Sigmoid colon (tissue), 7 donors: ENCODE measurements around the gene UNC13C. TPM values are rescaled to one million over a fixed set of nuclear protein-coding genes. Genes with fewer than 3 reads are reported as not detected.

Experiments
- DNase-seq: peaks from one replicate; pipeline ENCODE4 v3.0.0-alpha.2; 2019
- H3K27ac ChIP-seq, 4 donors: fragments of 200-600 bp; sonication (generic); one replicate each; pipeline ENCODE4 v1.5.1; 2016 to 2019; ENCODE audit warnings: mild to moderate bottlenecking in 1 of 4
- H3K27me3 ChIP-seq, 3 donors: fragments of 200-600 bp; sonication (generic); one replicate each; pipeline ENCODE4 v1.5.1; 2019; ENCODE audit warnings: mild to moderate bottlenecking in 1 of 3
- H3K36me3 ChIP-seq, 4 donors: fragments of 200-600 bp; sonication (generic); one replicate each; pipeline ENCODE4 v1.5.1; 2016 to 2019
- H3K4me1 ChIP-seq, 4 donors: fragments of 200-600 bp; sonication (generic); one replicate each; pipeline ENCODE4 v1.5.1; 2017 to 2019
- H3K4me3 ChIP-seq, 4 donors: fragments of 200-600 bp; sonication (generic); one replicate each; pipeline ENCODE4 v1.5.1; 2017 to 2019; ENCODE audit warnings: mild to moderate bottlenecking in 2 of 4, moderate library complexity in 1 of 4
- H3K9me3 ChIP-seq, 4 donors: fragments of 200-600 bp in 3 of 4; sonication (generic) in 3 of 4; one replicate each; pipeline versions ENCODE4 v1.5.1 to v1.6.1; 2013 to 2019
- EP300 ChIP-seq, 4 donors: sonication (generic); formaldehyde crosslinking; IDR thresholded peaks; one replicate each; pipeline ENCODE4 v1.6.1; 2017; ENCODE audit warnings: antibody characterized with exemption in 4 of 4
- POLR2A ChIP-seq, 2 donors: fragments of 450-650 bp; IDR thresholded peaks; one replicate each; pipeline ENCODE4 v1.6.1; 2016; ENCODE audit warnings: antibody characterized with exemption in 2 of 2, mild to moderate bottlenecking in 2 of 2, moderate library complexity in 2 of 2
- POLR2AphosphoS5 ChIP-seq, 4 donors: sonication (generic); formaldehyde crosslinking; IDR thresholded peaks; one replicate each; pipeline ENCODE4 v1.6.1; 2017; ENCODE audit warnings: antibody characterized with exemption in 4 of 4
- WGBS, 2 donors: extraction: QIAGEN DNeasy Blood & Tissue Kit; methylation state at CpG; one replicate each; pipeline ENCODE4 v1.1.7; 2013; 5-methylcytosine and 5-hydroxymethylcytosine counted together
- intact Hi-C: fragments of 100-400 bp; cut with DNase I; formaldehyde crosslinking; loops from one replicate; pipeline ENCODE4 v1.15.1; 2023
- polyA plus RNA-seq, 3 donors: library from polyadenylated mRNA; stranded (reverse); fragments of 200-250 nt; gene quantifications; one replicate each; pipeline ENCODE4 v1.2.3, GENCODE V29; 2013
- total RNA-seq, 4 donors: library from RNA; depleted of rRNA; stranded (reverse); fragments of >200 nt; gene quantifications; one replicate each; pipeline ENCODE4 v1.1.0, GENCODE V29; 2016
- TF ChIP-seq, protein P1 (sequence below), 4 experiments: fragments of 450-650 bp in 3 of 4; fragments of 200-600 bp in 1 of 4; IDR thresholded peaks; one replicate each; pipeline ENCODE4 v1.5.1; 2016 to 2019; ENCODE audit warnings: antibody characterized with exemption in 4 of 4, mild to moderate bottlenecking in 3 of 4, moderate library complexity in 2 of 4
- donor health status: healthy with polysubstance abuse.
- donor health status: Bipolar disorder and iron deficiency.
- donor health status: healthy.

UNC13C gene
- total and polyA plus RNA-seq, 7 donors, result under 0.01 to 1.7 (median 1.3) TPM; not detected in 1

- WGBS, 2 donors, result 59 to 64% methylated on average over 2 of the region's 2 CpGs
Observed at GRCh38 chr15:54605043-54605442, 626.8 kb downstream of the UNC13C start.

DNA sequence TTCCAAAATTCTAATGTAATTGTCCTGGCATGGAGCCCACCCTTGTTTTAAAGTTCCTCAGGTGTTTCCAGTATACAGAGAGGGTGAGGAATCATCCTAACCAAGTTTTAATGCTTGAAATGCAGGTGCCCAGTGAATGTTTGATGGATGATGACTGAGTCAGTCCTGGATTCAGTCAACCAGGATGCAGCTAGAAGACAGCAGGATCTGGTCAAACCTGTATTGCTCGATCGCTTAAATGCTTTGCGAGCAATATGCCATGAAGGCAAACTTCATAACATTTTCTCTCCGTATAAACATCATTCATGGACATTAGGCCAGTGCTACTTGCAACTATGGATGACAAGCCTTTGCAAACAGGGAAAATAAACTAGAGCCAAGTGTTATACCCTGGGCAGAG is 627.3 kb downstream of the UNC13C start:
- 72 to 83% methylated on average over 4 of the region's 4 CpGs for WGBS, 2 donors
- H3K36me3 ChIP-seq, result no peaks in the 10 kb centered on the region
- TF ChIP-seq POLR2AphosphoS5 (IDR thresholded peaks at IDR 0.05) (no peak), POLR2A (IDR thresholded peaks at IDR 0.05) (no peak), EP300 (IDR thresholded peaks at IDR 0.05) (no peak)
- TF ChIP-seq, protein P1, sequence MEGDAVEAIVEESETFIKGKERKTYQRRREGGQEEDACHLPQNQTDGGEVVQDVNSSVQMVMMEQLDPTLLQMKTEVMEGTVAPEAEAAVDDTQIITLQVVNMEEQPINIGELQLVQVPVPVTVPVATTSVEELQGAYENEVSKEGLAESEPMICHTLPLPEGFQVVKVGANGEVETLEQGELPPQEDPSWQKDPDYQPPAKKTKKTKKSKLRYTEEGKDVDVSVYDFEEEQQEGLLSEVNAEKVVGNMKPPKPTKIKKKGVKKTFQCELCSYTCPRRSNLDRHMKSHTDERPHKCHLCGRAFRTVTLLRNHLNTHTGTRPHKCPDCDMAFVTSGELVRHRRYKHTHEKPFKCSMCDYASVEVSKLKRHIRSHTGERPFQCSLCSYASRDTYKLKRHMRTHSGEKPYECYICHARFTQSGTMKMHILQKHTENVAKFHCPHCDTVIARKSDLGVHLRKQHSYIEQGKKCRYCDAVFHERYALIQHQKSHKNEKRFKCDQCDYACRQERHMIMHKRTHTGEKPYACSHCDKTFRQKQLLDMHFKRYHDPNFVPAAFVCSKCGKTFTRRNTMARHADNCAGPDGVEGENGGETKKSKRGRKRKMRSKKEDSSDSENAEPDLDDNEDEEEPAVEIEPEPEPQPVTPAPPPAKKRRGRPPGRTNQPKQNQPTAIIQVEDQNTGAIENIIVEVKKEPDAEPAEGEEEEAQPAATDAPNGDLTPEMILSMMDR (IDR thresholded peaks at IDR 0.05), result no peak
- H3K4me1 ChIP-seq, result no peaks in the 10 kb centered on the region
- H3K27me3 ChIP-seq, result no peaks in the 10 kb centered on the region
- intact Hi-C loops, result no loop called here
- H3K9me3 ChIP-seq, result no peaks in the 10 kb centered on the region
- no peak for DNase-seq
- H3K4me3 ChIP-seq, result no peak overlapping the region
- H3K27ac ChIP-seq, result no peak overlapping the region

More at GRCh38 chr15:54605043-54605442, 626.8 kb downstream of the UNC13C start:
- no peak for DNase-seq
- intact Hi-C loops, result no loop called here
- TF ChIP-seq, protein P1 (IDR thresholded peaks at IDR 0.05), result no peak
- no peak for TF ChIP-seq EP300 (IDR thresholded peaks at IDR 0.05)
- TF ChIP-seq POLR2A (IDR thresholded peaks at IDR 0.05), result no peak
- no peak for TF ChIP-seq POLR2AphosphoS5 (IDR thresholded peaks at IDR 0.05)
- Histone ChIP-seq H3K9me3 (no peaks in the 10 kb centered on the region), H3K4me3 (no peak overlapping the region), H3K27me3 (no peaks in the 10 kb centered on the region), H3K27ac (no peak overlapping the region), H3K36me3 (no peaks in the 10 kb centered on the region), H3K4me1 (no peaks in the 10 kb centered on the region)

DNA sequence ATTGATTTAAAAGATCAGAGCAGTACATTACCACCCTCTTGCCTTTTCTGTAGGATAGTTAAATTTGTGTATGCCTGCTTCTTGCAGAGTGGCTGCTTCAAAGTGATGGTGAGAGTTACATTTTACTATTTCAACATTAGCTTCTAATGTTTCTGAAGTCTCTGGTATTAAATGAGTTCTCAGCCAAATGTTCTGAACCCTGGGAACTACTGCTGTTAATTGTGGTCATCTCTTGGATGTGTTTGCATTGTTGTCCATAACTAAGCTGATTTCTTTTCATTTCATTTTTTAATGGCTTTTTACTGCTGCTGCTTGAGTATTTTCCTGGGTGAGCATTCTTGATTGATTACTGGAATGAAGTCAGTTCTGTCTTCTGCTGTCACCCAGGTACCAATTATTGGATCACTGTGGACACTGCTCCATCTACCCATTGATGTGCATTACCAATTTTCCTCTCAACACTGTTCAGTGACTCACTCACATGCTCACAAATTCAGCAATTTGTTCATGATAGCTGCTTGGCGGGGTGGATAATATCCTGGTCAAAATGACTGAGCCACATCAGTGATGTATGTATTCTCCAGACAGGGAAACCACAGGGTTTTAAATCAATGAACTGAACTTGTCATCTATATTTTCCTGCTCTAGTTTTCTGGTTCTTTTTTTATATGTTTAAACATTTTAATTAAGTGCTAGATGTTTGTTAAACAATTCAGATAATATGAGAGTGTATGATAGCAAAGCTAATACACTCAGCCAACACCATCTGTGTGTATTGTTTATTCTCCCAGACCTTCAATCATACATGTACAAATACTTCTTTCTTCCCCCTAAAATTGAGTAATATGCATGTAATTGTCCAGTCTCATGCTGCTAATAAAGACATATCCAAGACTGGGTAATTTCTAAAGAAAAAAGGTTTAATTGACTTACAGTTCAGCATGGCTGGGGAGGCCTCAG is 630.9 kb downstream of the UNC13C start:
- Histone ChIP-seq H3K36me3 (no peaks in the 10 kb centered on the region), H3K9me3 (no peaks in the 10 kb centered on the region), H3K4me3 (no peak overlapping the region), H3K4me1 (no peaks in the 10 kb centered on the region), H3K27me3 (no peaks in the 10 kb centered on the region), H3K27ac (no peak overlapping the region)
- TF ChIP-seq, protein P1 (IDR thresholded peaks at IDR 0.05), result no peak
- no peak for TF ChIP-seq POLR2AphosphoS5 (IDR thresholded peaks at IDR 0.05)
- TF ChIP-seq EP300 (IDR thresholded peaks at IDR 0.05), result no peak
- TF ChIP-seq POLR2A (IDR thresholded peaks at IDR 0.05), result no peak
- intact Hi-C loops, result no loop called here
- 84 to 87% methylated on average over 1 of the region's 1 CpG for WGBS, 2 donors
- no peak for DNase-seq

- Histone ChIP-seq H3K27me3 (no peaks in the 10 kb centered on the region), H3K27ac (no peak overlapping the region), H3K9me3 (no peaks in the 10 kb centered on the region), H3K36me3 (no peaks in the 10 kb centered on the region), H3K4me1 (no peaks in the 10 kb centered on the region), H3K4me3 (no peak overlapping the region)
- DNase-seq, result no peak
- 28 to 69% methylated on average over 2 of the region's 2 CpGs for WGBS, 2 donors
- intact Hi-C loops, result no loop called here
- no peak for TF ChIP-seq POLR2AphosphoS5 (IDR thresholded peaks at IDR 0.05)
- TF ChIP-seq EP300 (IDR thresholded peaks at IDR 0.05), result no peak
- TF ChIP-seq, protein P1 (IDR thresholded peaks at IDR 0.05), result no peak
- TF ChIP-seq POLR2A (IDR thresholded peaks at IDR 0.05), result no peak
Observed at GRCh38 chr15:54618120-54618519, 639.9 kb downstream of the UNC13C start.
